SK-N-SH (cell line): ENCODE results near the gene ATP8A2.

ENCODE experiments used
- EP300 ChIP-seq, 2 experiments: IDR thresholded peaks; 2 replicates each; pipeline versions ENCODE4 v1.4.0 to v1.6.1; 2012; ENCODE audit warnings: borderline replicate concordance in 1 of 2, low read depth in 1 of 2, low read length in 1 of 2
- FOXJ3 ChIP-seq: sonication (generic); formaldehyde crosslinking; IDR thresholded peaks from 2 replicates; pipeline ENCODE4 v1.5.1; 2020; ENCODE audit warnings: mild to moderate bottlenecking, missing genetic modification reagents
- NFIC ChIP-seq: IDR thresholded peaks from 2 replicates; pipeline ENCODE4 v1.4.0; 2012; ENCODE audit warnings: borderline replicate concordance
- NRF1 ChIP-seq: IDR thresholded peaks from 2 replicates; pipeline ENCODE4 v1.6.1; 2012; ENCODE audit warnings: low read depth, mild to moderate bottlenecking, low read length
- POLR2AphosphoS5 ChIP-seq: IDR thresholded peaks from 2 replicates; pipeline ENCODE4 v1.6.1; 2012; ENCODE audit warnings: low read depth, low read length
- RAD21 ChIP-seq: IDR thresholded peaks from 2 replicates; pipeline ENCODE4 v1.6.1; 2012; ENCODE audit warnings: mild to moderate bottlenecking, low read length
- SIN3A ChIP-seq: IDR thresholded peaks from 2 replicates; pipeline ENCODE4 v1.6.1; 2012; ENCODE audit warnings: low read depth, mild to moderate bottlenecking, low read length, moderate library complexity, borderline replicate concordance
- SMC3 ChIP-seq: IDR thresholded peaks from 2 replicates; pipeline ENCODE4 v1.6.1; 2012; ENCODE audit warnings: low read depth, low read length, improper control_type of control experiment
- TEAD4 ChIP-seq: IDR thresholded peaks from 2 replicates; pipeline ENCODE4 v1.4.0; 2012; ENCODE audit warnings: mild to moderate bottlenecking, borderline replicate concordance; ENCODE audit not compliant: insufficient read depth
- USF2 ChIP-seq: fragments of 150-350 bp; IDR thresholded peaks from 2 replicates; pipeline ENCODE4 v1.6.1; 2017; ENCODE audit warnings: antibody characterized with exemption, low read length, low read depth, borderline replicate concordance
- YY1 ChIP-seq: IDR thresholded peaks from 2 replicates; pipeline ENCODE4 v1.4.0; 2012; ENCODE audit warnings: low read depth, mild to moderate bottlenecking
- TF ChIP-seq, protein P1 (sequence below): IDR thresholded peaks from 2 replicates; pipeline ENCODE4 v1.4.0; 2012; ENCODE audit warnings: low read depth, borderline replicate concordance
- TF ChIP-seq, protein P2 (sequence below): fragments of 200-600 bp; sonication (generic); IDR thresholded peaks from 2 replicates; pipeline ENCODE4 v1.6.1; 2017; ENCODE audit warnings: antibody characterized with exemption, mild to moderate bottlenecking, moderate library complexity
- TF ChIP-seq, protein P3 (sequence below): IDR thresholded peaks from 2 replicates; pipeline ENCODE4 v1.4.0; 2012; ENCODE audit warnings: low read depth

DNA sequence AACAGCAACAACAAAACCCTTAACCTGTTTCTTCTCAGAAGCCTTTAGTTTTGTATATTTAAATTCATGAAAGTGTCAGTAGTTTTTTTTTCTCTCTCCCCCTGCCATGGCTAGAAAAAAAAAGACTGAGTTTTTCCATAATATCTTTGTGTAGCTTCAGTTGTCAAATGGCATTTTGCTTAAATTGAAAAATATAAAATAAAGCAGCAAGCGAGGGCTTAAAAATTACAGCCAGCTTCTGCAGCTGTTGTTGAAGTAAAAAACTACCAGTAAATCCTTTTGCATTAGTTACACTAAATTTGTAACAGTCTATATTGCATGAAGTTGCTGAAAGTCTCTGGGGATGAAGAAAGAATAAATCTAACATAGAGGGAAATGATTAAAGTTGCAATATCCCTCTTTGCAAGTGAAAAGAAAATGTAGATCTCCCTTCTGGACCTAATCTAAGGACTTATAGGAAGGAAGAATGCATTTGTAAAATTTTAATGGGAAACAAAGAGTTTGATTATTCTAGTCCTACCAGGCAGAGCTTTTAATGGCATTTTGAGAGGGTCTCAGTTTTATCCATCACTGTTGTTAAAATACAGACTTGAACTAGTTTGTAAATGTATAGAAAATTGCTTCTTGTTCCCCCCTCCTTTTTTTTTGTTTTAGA, 215.7 kb downstream of the ATP8A2 start:
- TF ChIP-seq, protein P1, sequence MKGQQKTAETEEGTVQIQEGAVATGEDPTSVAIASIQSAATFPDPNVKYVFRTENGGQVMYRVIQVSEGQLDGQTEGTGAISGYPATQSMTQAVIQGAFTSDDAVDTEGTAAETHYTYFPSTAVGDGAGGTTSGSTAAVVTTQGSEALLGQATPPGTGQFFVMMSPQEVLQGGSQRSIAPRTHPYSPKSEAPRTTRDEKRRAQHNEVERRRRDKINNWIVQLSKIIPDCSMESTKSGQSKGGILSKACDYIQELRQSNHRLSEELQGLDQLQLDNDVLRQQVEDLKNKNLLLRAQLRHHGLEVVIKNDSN: no peak
- no peak for TF ChIP-seq SMC3
- TF ChIP-seq, protein P2, sequence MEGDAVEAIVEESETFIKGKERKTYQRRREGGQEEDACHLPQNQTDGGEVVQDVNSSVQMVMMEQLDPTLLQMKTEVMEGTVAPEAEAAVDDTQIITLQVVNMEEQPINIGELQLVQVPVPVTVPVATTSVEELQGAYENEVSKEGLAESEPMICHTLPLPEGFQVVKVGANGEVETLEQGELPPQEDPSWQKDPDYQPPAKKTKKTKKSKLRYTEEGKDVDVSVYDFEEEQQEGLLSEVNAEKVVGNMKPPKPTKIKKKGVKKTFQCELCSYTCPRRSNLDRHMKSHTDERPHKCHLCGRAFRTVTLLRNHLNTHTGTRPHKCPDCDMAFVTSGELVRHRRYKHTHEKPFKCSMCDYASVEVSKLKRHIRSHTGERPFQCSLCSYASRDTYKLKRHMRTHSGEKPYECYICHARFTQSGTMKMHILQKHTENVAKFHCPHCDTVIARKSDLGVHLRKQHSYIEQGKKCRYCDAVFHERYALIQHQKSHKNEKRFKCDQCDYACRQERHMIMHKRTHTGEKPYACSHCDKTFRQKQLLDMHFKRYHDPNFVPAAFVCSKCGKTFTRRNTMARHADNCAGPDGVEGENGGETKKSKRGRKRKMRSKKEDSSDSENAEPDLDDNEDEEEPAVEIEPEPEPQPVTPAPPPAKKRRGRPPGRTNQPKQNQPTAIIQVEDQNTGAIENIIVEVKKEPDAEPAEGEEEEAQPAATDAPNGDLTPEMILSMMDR: no peak
- TF ChIP-seq, protein P3, sequence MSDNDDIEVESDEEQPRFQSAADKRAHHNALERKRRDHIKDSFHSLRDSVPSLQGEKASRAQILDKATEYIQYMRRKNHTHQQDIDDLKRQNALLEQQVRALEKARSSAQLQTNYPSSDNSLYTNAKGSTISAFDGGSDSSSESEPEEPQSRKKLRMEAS: no peak
- no peak for TF ChIP-seq EP300 (IDR thresholded peaks at IDR 0.05; ENCODE audit: borderline replicate concordance in 1 of 2, low read depth in 1 of 2, low read length in 1 of 2)
- no peak for TF ChIP-seq SIN3A
- no peak for TF ChIP-seq POLR2AphosphoS5
- no peak for TF ChIP-seq NRF1
- TF ChIP-seq RAD21: no peak
- TF ChIP-seq YY1: no peak
- no peak for TF ChIP-seq TEAD4
- no peak for TF ChIP-seq USF2
- TF ChIP-seq NFIC: no peak
- no peak for TF ChIP-seq FOXJ3
